Neural crest cell (in vitro differentiated cells): Measurements from ENCODE around the gene PAQR8. TPM values are rescaled to one million over a fixed set of nuclear protein-coding genes. Genes with fewer than 3 reads are reported as not detected.
A peak's percentile ranks its signal among the peaks of the same experiment; 100 is the strongest.

Experiments
- DNase-seq: peaks from one replicate; pipeline ENCODE4 v3.0.0; 2021; ENCODE audit warnings: low read depth, mixed read lengths, low spot score
- H3K27ac Mint-ChIP-seq: one replicate; pipeline ENCODE4 v1.8.0; 2021; ENCODE audit warnings: mild to moderate bottlenecking, mixed read lengths; ENCODE audit not compliant: unreplicated experiment
- H3K27me3 Mint-ChIP-seq: 2 replicates; pipeline ENCODE4 v1.8.0; 2021; ENCODE audit warnings: low read depth, mild to moderate bottlenecking, mixed read lengths
- H3K36me3 Mint-ChIP-seq: 2 replicates; pipeline ENCODE4 v1.8.0; 2021; ENCODE audit warnings: low read depth, mild to moderate bottlenecking, mixed read lengths
- H3K4me1 Mint-ChIP-seq: 2 replicates; pipeline ENCODE4 v1.8.0; 2021; ENCODE audit warnings: mixed read lengths
- H3K4me3 Mint-ChIP-seq: one replicate; pipeline ENCODE4 v1.8.0; 2021; ENCODE audit warnings: mild to moderate bottlenecking, mixed read lengths
- H3K9me3 Mint-ChIP-seq: 2 replicates; pipeline ENCODE4 v1.8.0; 2021; ENCODE audit warnings: mixed read lengths
- total RNA-seq: library from RNA; stranded (reverse); gene quantifications from 2 replicates; pipeline ENCODE4 v1.2.1, GENCODE V29; 2021
- TF ChIP-seq, protein P1 (sequence below): fragments of 200-600 bp; sonication (generic); conservative IDR thresholded peaks from 2 replicates; pipeline ENCODE4 v1.5.0; 2021; ENCODE audit warnings: antibody characterized with exemption, mild to moderate bottlenecking

PAQR8 gene
- total RNA-seq, 1 donor from 2014 or later: 10.7 TPM

DNA sequence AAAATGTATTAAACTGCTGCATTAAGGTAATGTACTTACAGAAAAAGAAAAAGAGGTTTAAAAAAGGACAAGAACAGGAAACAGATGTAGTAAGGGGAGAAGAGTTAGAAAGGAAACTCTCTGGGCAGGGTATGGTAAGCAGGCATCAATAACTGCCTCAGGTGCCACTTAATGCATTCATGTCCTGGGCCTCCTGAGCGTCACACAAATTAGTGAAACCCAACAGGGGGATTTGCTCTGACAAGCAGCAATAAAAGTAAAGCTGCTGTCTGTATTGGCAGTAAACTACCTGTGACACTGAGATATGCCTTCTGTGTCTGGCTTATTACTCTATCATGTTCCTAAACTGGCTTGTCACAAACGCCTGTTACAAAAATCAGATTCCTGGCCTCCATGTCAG, 56.7 kb downstream of the PAQR8 start:
- H3K4me3 Mint-ChIP-seq: peak overlapping the region; percentile 57
- no peak for DNase-seq
- no peak overlapping the region for H3K27ac Mint-ChIP-seq
- H3K36me3 Mint-ChIP-seq: no peaks in the 10 kb centered on the region
- no peaks in the 10 kb centered on the region for H3K9me3 Mint-ChIP-seq
- TF ChIP-seq, protein P1, sequence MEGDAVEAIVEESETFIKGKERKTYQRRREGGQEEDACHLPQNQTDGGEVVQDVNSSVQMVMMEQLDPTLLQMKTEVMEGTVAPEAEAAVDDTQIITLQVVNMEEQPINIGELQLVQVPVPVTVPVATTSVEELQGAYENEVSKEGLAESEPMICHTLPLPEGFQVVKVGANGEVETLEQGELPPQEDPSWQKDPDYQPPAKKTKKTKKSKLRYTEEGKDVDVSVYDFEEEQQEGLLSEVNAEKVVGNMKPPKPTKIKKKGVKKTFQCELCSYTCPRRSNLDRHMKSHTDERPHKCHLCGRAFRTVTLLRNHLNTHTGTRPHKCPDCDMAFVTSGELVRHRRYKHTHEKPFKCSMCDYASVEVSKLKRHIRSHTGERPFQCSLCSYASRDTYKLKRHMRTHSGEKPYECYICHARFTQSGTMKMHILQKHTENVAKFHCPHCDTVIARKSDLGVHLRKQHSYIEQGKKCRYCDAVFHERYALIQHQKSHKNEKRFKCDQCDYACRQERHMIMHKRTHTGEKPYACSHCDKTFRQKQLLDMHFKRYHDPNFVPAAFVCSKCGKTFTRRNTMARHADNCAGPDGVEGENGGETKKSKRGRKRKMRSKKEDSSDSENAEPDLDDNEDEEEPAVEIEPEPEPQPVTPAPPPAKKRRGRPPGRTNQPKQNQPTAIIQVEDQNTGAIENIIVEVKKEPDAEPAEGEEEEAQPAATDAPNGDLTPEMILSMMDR: no peak
- H3K27me3 Mint-ChIP-seq: no peaks in the 10 kb centered on the region
- peaks cover 21% of the 10 kb centered on the region for H3K4me1 Mint-ChIP-seq

DNA sequence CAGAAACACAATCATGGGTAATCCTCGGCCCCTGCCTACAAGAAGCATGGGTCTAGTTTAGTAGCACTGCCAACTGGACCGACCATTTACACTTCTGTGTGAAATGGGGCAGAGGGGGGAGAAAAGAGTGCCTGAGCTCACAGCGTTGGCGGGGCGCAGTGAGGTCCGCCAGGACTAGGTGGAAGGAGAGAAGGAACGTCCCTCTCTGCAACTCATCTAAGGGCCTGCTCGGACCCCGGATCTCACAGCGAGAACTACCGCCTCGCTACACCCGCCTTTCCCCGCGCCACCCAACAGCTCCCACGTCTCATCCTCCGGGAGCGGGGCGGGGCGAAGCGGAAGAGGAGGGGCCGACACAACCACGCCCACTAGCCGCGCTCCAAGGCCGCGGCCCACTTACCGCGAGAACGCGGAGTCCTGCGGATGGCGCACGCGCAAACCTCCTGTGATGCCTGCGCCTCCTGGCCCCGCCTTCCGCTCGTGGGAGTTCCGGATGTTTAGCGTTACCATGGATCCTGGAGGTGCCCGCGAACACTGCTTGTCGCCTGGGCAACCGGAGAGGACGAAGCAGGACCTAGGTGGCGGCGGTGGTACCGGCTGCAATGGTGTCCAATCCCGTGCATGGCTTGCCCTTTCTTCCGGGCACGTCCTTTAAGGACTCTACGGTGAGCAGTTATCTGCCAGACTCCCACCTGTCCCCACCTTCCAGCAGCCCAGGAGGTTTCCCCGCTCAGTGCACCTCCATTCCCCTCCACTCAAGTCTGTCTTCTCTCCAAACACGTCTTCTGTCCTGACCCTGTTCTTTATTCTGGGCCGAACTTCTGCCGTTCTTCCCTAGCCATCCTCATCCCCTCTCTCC, 58.1 kb downstream of the PAQR8 start, which contains the start of gene EFHC1:
Gene EFHC1, plus strand, starts transcription at position 534 of the 859 bp plus-strand sequence. Its CDS starts 69 bp downstream, at position 603.
- DNase-seq: peak; percentile 97
- H3K27me3 Mint-ChIP-seq: no peaks in the 10 kb centered on the region
- peak within 1 kb of the TSS; percentile 98 for H3K27ac Mint-ChIP-seq
- H3K4me3 Mint-ChIP-seq: no peak within 1 kb of the TSS
- TF ChIP-seq, protein P1: no peak
- peaks cover 1% of the 10 kb centered on the region for H3K36me3 Mint-ChIP-seq
- no peaks in the 10 kb centered on the region for H3K9me3 Mint-ChIP-seq
- H3K4me1 Mint-ChIP-seq: peaks cover 23% of the 10 kb centered on the region

DNA sequence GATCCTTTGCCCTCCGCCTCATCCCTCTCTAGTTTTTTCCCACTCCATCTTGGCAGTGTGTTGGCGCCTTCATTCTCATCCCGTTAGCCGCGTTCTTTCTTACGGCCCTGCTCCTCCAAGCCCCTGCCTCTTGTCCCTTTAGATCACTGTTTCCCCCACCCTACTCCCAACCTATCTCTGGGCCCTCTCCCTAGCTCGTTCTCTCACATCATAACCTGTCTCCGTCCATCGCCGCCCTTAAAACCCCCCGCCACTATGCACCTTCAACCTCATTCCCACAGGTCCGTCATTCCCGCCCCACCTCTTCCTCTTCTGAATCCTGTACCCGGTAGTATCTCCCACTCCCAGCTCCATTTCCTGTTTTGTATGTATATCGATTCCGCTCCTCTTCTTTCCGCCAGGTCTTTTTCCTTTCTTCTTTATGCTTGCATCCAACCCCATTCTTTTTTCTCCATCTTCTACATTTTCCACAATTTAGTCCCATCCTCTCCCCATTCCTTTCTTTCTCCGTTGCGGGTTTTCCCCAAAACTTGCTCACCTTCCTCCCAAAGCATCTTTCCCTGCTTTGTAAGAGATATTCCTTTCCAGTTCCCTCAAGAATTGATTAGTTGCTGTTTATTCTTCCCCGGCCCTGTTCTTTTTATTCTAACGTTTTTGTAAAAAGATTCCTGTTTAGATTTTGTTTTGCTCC, 58.9 kb downstream of the PAQR8 start:
- H3K9me3 Mint-ChIP-seq: no peaks in the 10 kb centered on the region
- H3K4me1 Mint-ChIP-seq: peaks cover 25% of the 10 kb centered on the region
- no peak overlapping the region for H3K27ac Mint-ChIP-seq
- TF ChIP-seq, protein P1: no peak
- H3K4me3 Mint-ChIP-seq: no peak overlapping the region
- no peaks in the 10 kb centered on the region for H3K27me3 Mint-ChIP-seq
- DNase-seq: peak; percentile 23
- peaks cover 3% of the 10 kb centered on the region for H3K36me3 Mint-ChIP-seq

DNA sequence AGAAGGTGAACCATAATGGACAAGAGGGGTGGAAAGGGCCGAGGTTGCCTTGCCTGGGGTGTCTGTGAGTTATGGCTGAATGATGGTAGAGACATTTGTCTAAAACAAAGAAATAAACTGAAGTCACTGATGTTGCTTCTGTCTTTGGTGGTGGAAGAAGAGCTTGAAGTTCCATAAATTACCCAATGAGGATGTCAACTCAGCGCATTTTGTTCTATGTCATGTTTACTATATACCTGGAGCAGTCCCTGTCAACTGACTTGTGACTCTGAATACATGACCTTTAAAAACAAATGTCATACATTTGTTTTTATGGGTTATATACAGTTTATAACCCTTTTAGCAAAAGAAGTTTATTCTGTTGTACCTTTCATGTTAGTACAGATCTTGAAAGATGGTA, 60.2 kb downstream of the PAQR8 start:
- DNase-seq: no peak
- Mint-ChIP-seq H3K36me3 (peaks cover 3% of the 10 kb centered on the region), H3K4me1 (peaks cover 19% of the 10 kb centered on the region), H3K27ac (no peak overlapping the region), H3K4me3 (no peak overlapping the region), H3K9me3 (no peaks in the 10 kb centered on the region), H3K27me3 (no peaks in the 10 kb centered on the region)
- TF ChIP-seq, protein P1: no peak

DNA sequence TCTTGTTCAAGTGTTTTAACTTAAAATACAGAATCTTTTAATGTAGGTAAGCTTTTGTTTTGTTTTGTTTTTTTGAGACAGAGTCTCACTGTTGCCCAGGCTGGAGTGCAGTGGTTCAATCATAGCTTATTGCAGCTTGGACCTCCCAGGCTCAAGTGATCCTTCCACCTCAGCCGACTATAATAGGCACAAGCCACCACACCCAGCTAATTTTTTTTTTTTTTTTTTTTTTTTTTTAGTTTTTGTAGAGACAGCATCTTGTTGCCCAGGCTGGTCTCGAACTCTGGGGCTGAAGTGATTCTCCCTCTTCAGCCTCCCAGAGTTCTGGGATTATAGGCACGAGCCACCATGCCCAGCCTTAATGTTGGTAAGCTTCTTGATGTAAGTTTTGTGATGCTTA, 61.5 kb downstream of the PAQR8 start:
- TF ChIP-seq, protein P1: no peak
- H3K4me1 Mint-ChIP-seq: peaks cover 11% of the 10 kb centered on the region
- peaks cover 6% of the 10 kb centered on the region for H3K36me3 Mint-ChIP-seq
- no peaks in the 10 kb centered on the region for H3K9me3 Mint-ChIP-seq
- no peaks in the 10 kb centered on the region for H3K27me3 Mint-ChIP-seq
- H3K4me3 Mint-ChIP-seq: peak overlapping the region; percentile 28
- no peak for DNase-seq
- H3K27ac Mint-ChIP-seq: peak overlapping the region; percentile 9
